OCI-LY1 (cell line): Measurements from ENCODE around the gene RASAL2.

Experiments
- EZH2 ChIP-seq: fragments of 200-600 bp; sonication (generic), shearing (Covaris generic); IDR thresholded peaks from 2 replicates; pipeline ENCODE4 v1.8.0; 2017; ENCODE audit warnings: borderline replicate concordance, mixed run types, mild to moderate bottlenecking, antibody characterized with exemption, low read length, moderate library complexity, mixed read lengths
- TF ChIP-seq, protein P1 (sequence below): fragments of 200-600 bp; sonication (generic), shearing (Covaris generic); IDR thresholded peaks from 2 replicates; pipeline ENCODE4 v1.5.1; 2017; ENCODE audit warnings: mild to moderate bottlenecking, antibody characterized with exemption, low read length, moderate library complexity, mixed read lengths

DNA sequence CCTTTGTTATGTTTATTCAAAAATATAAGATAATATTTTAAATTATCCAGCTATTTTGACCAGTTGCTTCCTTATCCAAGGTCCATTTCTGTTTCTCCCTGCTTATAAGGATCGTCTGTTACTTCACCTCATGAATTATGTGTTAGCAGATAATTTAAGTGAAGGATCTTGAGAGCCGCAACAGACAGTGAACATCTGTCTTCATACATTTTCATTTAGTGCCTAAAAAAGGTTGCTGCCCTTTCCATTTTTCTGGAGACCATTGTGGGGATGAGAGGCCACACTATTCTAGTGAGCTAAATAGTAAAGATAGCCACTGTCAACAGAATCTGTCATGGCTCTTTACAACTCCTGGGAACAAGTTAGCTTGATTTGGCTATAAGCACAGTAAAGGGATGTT is 248.8 kb downstream of the RASAL2 start:
- TF ChIP-seq, protein P1, sequence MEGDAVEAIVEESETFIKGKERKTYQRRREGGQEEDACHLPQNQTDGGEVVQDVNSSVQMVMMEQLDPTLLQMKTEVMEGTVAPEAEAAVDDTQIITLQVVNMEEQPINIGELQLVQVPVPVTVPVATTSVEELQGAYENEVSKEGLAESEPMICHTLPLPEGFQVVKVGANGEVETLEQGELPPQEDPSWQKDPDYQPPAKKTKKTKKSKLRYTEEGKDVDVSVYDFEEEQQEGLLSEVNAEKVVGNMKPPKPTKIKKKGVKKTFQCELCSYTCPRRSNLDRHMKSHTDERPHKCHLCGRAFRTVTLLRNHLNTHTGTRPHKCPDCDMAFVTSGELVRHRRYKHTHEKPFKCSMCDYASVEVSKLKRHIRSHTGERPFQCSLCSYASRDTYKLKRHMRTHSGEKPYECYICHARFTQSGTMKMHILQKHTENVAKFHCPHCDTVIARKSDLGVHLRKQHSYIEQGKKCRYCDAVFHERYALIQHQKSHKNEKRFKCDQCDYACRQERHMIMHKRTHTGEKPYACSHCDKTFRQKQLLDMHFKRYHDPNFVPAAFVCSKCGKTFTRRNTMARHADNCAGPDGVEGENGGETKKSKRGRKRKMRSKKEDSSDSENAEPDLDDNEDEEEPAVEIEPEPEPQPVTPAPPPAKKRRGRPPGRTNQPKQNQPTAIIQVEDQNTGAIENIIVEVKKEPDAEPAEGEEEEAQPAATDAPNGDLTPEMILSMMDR: no peak
- no peak for TF ChIP-seq EZH2
